ENCODE measurements around the gene TPSG1. TPM values are rescaled to one million over a fixed set of nuclear protein-coding genes. Genes with fewer than 3 reads are reported as not detected.

Gene TPSG1
- total and polyA plus RNA-seq, 2 experiments from 2014 or later, result 0.81 TPM; not detected in 1

GRCh38 chr16:1223355-1224214 lies 1.5 kb downstream of the TPSG1 start:
- no peaks in the 10 kb centered on the region for H3K27me3 ChIP-seq (ENCODE audit: insufficient read depth)
- H3K27ac ChIP-seq (ENCODE audit: low read depth), result no peak overlapping the region
- H4K20me1 ChIP-seq (replicated peaks; ENCODE audit: insufficient read depth), result no peaks in the 10 kb centered on the region; the same call in none of the 2 replicates
- Mint-ChIP-seq H3K4me1 (no peaks in the 10 kb centered on the region), H3K36me3 (ENCODE audit: low read depth) (no peaks in the 10 kb centered on the region; the same call in 2 of the 3 replicates), H3K27ac (no peak overlapping the region; the same call in 1 of the 2 replicates), H3K9me3 (no peaks in the 10 kb centered on the region), H3K27me3 (ENCODE audit: insufficient read depth, low read depth, poor library complexity) (peaks cover 23% of the 10 kb centered on the region), H3K4me3 (no peak overlapping the region)
- no peaks in the 10 kb centered on the region for H3K79me2 ChIP-seq (replicated peaks; ENCODE audit: insufficient read depth)
- H3K36me3 ChIP-seq (ENCODE audit: insufficient read depth), result no peaks in the 10 kb centered on the region
- H3K4me2 ChIP-seq, result no peak overlapping the region
- H3K4me1 ChIP-seq (ENCODE audit: insufficient read depth), result no peaks in the 10 kb centered on the region
- H3K4me3 ChIP-seq, result no peak overlapping the region
- DNase-seq (ENCODE audit: low spot score), result no peak
- no peak overlapping the region for H2AFZ ChIP-seq
- TF ChIP-seq ZNF331 (CRISPR knock-in tag; IDR thresholded peaks at IDR 0.05; ENCODE audit: low read depth), result no peak
- no peak for TF ChIP-seq ETS1 (IDR thresholded peaks at IDR 0.05)
- TF ChIP-seq CTCF (conservative IDR thresholded peaks at IDR 0.05; ENCODE audit: low read depth in 2 of 2), result no peak
- TF ChIP-seq CREB1 (CRISPR knock-in tag; IDR thresholded peaks at IDR 0.05; ENCODE audit: low read depth), result no peak
- TF ChIP-seq ZNF462 (CRISPR knock-in tag; IDR thresholded peaks at IDR 0.05), result no peak
- TF ChIP-seq JUNB (IDR thresholded peaks at IDR 0.05; ENCODE audit: unreplicated experiment), result no peak
- no peak for TF ChIP-seq EZH2phosphoT487 (IDR thresholded peaks at IDR 0.05; ENCODE audit: unreplicated experiment)
- no peak for TF ChIP-seq POLR2AphosphoS5 (IDR thresholded peaks at IDR 0.05; ENCODE audit: low read depth)
- no peak for TF ChIP-seq NANOG (IDR thresholded peaks at IDR 0.05; ENCODE audit: borderline replicate concordance)
- TF ChIP-seq REST (IDR thresholded peaks at IDR 0.05; ENCODE audit: unreplicated experiment), result no peak
- TF ChIP-seq STAT1 (IDR thresholded peaks at IDR 0.05; ENCODE audit: unreplicated experiment), result no peak
- no peak for TF ChIP-seq ZNF114 (CRISPR knock-in tag; IDR thresholded peaks at IDR 0.05)
- no peak for TF ChIP-seq EZH2 (IDR thresholded peaks at IDR 0.05; ENCODE audit: low read depth, unreplicated experiment)
- H3K9me2 ChIP-seq (ENCODE audit: insufficient read depth), result no peaks in the 10 kb centered on the region
- ATAC-seq, result no peak
- H3F3A ChIP-seq (replicated peaks; ENCODE audit: low read depth), result no peaks in the 10 kb centered on the region

Data from GM23338 (cell line).